Right forelimb (tissue), 1 donor: ENCODE data around the gene EBF3.

ENCODE experiments used
- DNase-seq: peaks from one replicate; pipeline ENCODE4 v3.0.0-alpha.2; 2018

Gene EBF3

DNA sequence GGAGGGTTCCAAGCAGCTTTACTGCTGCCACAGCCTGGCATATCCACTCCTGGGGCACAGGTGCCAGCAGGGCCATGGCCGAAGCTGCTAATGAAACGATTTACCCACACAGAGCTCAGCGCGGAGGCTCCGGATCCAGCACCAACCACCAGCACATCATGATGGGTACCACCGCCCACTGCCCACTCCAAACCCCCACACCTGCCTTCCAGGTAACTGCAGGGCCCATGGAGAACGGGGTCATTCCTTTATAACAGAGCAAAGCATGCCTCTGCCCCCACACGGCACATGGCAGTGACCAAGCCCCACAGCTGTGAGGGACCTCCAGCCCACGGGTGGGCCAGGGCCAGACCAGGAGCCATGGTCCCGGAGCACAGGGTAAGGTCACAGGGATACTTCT lies 53.2 kb downstream of the EBF3 start:
- DNase-seq, result no peak

DNA sequence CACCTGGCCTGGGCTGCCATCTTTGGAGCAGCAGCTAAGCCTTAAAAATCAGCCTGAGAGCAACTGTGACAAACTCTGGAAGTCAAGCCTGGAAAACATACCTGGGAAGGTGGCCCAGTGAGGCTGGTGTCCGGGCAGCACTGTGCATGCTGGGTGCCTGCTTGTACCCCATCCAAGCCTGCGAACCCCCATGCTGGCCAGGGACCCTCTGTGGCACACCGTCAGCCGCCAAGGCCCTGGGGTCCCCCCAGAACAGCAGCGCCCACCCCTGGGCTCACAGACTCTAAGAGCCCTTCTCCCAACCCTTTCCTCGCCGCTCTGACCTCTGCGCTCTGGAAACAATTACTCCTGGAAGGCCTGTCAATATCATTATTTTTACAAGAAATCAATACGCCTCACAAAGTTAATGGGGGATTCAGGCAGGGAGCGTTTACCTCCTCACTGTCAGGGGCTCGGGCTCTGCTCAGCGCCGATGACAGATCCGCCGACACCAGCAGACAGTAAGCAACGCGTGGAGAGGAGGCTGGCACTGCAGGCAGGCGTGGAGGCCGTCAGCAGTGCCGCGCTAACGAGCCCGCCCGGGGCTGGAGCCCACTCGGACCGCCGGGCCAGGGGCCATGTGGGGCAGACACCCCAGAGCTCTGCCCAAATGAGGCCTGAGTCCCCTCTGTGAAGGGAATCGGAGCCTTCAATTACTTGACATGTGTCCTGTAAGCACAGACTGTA lies 54.4 kb downstream of the EBF3 start:
- DNase-seq, result no peak

DNA sequence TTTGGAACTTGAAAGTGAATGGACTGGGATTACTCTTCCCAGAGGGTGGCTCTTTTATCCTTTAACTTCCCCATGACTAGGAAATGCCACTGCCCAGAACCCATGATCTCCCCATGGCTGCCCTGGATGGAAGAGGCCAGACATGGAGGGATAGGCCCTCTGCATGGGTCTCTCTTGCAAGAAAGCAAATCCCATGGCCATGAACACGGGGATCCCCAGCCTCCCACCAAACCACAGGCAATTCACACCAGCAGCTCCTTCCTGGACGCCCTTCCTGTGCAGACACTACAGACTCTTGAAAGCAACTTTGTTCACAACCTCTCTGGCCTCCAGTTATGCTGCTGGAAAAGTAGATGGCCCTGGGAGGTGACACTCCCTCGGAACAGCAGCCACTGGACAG lies 55.0 kb downstream of the EBF3 start:
- no peak for DNase-seq

DNA sequence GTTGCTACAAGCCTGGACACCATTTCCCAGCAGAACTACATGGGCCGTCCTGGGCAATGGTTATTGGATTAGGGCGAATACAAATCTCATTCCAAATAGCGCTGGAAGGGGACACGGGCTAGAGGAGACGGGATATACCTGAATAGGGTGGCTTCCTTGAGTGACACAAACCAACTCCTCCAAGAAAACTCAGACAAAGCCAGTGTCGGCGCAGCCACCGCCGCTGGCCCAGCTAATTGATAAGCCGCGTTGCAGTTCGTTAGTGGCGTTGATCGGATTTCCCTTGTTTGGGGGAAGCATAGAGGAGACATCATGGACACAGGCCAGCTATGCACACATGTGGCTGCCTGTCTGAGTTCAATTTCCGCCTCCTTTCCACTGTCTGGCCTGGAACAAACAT lies 55.7 kb downstream of the EBF3 start:
- no peak for DNase-seq

DNA sequence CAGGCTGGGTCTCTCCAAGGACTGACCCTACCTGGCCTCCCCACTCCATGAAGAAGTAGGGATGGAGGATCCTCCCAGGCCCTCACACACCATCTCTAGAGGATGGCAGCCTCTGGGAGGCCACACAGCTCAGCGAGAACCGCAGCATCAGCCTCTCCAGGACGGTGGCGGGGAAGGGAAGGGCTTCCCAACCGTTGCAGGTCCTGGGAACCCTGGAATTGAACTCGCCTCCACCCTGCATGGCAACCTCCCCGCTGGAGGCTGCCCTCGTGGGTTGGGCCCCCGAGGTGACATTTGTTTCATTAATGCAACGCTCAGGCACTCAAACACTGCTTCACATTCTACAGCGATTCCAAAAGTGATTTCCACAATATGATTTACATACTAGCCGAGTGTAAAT lies 58.5 kb downstream of the EBF3 start:
- DNase-seq, result no peak

DNA sequence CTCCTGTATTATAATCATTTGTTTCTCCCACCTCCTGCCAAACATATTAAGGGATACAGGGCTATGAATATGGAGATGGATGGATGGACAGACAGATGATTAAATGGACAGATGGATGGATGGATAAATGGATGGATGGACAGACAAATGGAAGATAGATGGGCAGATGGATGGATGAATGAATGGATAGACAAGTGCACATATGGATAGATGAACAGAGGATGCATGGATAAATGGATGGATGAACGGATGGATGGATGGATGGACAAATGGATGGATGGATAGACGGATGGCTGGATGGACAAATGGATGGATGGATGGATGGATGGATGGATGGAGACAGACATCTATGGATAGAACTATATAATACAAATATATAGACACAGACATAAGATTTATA lies 59.8 kb downstream of the EBF3 start:
- no peak for DNase-seq

DNA sequence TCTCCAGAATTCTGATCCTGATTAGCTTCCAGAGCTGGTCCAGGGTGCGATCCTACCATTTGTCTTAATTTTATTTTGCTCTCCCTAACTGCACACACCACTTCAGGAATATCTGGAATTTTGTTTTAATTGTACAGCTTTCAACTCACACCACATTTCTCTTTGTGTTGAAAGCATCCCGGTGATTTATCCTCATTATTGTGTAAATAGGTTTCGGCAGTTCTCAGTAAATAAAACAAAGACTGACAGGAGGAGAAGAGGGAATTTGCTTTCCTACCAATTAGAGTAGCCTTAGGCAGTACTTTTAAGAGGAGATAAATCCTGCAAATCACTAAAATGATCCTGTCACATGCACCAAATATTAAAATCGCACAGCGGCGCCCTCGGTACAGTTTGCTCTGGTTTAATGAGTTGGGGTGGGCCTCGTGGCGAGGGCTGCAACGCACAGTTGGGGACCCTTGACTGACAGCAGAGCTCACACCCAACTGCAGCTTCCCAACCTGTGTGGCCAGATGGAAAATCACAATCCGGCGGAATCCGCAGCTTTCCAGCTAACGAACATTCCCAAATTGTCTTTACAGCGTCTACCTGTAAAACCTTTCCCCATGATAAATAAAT lies 62.6 kb downstream of the EBF3 start:
- DNase-seq, result no peak

DNA sequence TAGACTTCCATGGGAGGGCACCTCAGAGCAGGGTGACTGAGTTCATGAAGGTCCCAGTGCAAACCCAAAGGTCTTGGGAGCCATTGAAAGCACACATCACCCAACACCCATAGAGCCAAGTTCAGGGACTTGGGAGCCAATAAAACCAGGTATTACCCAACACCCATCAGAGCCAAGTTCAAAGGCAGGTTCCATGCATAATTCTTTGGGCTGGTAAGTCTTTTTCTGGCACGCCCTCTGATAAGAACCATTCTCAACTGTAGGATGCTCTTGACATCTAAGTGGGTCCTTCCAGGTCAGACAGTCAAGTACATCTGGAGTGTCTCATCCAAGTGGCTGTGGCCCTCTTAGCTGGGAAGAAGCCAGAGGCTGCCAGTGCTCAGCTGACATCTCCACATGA lies 63.2 kb downstream of the EBF3 start:
- DNase-seq, result no peak

DNA sequence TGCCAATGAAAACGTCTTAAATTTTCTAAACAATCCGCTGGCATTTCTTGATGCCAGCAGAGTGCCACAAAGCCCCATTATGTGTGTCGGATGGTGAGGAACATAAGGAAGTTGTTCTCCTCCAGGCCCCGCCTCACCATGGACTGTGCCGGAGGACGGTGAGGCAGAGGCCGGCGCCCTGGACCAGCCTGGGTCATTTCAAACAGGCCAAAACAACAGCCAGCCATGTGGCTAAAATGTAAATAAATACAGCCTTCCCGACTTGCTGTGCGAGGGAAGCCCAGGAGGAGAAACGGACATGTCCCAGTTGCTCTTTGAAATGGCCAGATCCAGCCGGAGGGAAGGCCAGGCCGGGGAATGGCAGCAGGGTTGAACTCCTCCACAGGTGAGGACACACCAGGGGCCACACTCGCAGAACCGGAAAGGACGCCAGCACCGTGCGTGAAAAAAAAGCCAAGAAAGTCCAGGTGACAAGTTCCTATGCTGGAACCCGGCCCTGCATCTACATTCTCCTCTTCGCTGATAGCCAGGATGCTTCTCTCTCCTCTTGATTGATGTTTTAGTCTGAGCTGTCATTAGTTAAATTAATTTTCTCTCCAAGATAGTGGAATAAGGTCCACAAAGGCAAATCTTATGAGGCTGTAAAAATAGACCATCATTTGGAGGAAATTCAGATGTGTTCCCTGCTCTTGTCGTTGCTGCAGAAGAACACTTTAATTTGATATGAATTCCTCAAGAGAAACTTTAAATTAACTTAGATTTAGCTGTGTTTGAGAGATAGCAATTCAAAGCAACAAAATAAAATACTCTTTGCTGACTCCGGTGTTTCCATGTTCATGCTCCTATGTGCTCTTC lies 64.6 kb downstream of the EBF3 start:
- DNase-seq, result no peak

DNA sequence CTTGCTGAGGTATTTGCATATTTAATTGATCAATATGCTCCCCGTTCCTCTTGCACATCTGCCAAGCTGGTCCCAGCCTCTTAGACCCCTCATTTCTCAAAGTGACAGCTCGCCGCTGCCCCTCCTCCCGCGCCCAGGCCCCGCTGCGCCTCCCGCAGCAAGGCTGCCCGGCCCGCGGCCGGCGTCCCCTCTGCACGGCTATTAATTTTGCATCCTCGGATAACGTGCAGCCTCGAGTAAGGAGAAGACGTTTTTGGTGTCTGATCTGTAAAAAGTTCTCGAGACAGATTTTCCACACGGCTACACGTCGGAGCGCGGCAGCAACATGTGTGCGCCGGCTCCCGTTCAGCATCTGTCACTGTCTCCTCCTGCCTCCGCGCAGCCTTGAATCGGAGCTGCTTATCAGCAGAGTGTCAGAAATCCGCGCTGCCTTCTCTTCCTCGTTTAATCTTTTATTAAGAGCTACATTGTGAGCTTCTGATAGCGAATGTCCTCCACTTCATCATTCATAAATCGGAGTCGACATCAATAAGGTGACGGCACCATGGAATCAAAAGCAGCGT lies 65.3 kb downstream of the EBF3 start:
- no peak for DNase-seq

DNA sequence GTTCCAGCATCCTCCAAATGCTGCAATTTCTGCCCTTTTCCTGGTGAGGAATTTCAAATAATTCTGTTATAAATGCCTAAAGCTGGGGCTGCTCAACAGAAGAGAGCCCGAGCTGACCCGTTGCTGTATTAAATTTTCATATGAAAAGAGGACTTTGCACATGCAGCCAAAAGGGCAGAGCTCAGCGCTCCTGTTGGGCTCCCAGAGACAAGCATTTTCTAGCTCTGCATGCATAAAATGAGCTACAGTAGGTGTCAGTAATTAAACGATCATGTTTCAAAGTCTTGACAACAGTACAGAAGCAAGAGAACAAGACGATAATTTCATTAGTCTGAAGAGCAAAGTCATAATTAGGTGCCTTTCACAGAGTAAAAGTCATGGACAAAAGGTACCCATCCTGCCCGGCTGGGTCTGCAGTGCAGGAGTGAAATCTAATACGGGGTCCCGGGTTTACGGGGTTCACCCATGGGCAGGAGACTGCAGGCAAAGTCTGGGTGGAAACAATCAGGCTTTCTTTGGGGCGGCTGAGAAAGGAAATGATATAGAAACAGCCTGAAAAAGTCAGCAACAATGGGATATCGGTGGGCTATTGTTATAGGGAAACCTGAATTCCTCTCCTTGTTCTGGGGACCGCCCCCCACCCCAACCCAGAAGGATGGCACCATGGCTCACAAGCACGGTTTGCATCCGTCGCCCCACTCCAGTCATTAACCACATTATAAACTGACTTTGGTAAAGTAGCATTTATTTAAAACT lies 66.0 kb downstream of the EBF3 start:
- no peak for DNase-seq

DNA sequence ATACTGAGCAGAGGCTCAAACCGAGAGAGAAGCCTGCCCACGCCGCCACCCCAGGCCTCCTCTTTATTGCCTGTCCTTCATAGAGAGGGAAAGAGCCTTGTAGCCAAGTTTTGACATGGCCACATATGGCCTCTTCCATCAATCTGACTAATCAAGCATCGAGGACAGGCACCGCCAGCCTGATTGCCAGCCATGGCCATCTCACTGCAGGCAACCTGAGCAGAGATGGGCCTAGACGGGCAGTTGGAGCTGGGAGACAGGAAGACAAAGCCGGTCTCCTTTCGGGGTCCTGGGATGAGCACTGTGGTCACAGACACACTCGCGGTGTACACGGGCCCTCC lies 67.2 kb downstream of the EBF3 start:
- no peak for DNase-seq

DNA sequence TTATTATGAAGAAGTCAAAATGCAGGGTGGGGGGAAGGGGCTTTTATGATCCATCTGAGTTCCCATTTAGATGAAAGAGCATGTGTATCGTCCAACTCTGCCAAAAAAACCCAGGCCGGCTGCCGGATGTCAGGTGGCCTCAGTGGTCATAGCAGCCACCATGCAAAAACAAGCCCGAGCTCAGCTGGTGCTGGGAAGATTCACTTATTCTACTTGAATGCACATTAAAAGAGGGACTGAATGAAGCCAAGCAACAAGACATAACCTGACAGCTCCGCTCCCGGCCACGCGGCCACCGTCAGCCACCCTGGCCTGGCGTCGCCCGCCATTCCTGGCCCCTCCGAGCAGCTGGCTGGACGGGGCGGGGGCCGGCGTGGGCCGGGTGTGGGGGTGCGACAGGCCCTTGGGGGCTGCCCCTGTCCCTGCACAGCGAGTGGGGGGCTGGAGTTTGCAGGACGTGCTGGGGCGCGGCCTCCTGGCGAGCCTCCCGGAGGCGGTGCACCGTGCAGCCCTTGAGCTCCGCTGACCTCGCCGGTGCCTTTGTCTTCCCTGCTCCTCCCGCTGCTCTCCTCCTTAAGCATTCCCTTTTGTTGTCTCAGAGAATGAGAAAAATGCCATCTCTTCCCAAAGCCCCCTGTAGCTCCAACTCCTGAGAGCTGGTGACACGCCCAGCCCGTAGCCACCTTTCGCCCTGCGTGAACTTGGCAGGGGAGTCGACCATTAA lies 67.8 kb downstream of the EBF3 start:
- DNase-seq, result no peak

DNA sequence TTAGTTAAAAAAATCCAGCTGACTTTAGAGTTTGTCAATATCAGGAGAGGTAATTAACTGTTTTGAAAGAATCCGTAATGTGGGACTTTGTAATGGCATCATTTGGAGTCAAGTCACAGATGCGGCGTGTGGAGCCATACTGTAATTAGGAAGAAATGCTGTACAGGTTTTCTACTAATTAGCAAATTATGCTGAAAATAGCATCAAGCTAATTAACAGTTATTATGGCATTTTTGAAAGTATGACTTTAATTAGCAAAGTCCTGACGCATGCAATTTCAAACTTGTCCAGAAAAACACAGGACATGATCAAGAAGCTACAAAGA lies 68.3 kb downstream of the EBF3 start:
- no peak for DNase-seq

DNA sequence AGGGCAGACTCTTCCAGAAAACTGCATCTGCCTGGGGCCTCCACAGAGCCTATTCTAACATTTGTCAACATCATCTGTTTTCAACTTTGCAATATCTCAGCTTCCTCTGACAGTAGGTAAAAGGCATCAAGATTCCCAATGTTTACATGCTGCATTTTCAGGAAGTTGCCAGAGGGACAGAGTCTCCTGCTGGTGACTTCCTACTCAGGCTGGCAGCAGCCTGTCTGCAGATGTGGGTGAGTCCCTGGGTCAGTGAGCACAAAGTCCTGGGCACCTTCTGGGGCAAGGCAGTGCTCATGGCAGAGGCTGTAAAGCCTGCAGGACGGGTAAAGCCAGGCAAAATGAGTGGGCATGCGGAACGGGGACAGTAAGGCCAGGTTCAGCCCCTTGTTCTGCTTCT lies 69.4 kb downstream of the EBF3 start:
- DNase-seq, result no peak

DNA sequence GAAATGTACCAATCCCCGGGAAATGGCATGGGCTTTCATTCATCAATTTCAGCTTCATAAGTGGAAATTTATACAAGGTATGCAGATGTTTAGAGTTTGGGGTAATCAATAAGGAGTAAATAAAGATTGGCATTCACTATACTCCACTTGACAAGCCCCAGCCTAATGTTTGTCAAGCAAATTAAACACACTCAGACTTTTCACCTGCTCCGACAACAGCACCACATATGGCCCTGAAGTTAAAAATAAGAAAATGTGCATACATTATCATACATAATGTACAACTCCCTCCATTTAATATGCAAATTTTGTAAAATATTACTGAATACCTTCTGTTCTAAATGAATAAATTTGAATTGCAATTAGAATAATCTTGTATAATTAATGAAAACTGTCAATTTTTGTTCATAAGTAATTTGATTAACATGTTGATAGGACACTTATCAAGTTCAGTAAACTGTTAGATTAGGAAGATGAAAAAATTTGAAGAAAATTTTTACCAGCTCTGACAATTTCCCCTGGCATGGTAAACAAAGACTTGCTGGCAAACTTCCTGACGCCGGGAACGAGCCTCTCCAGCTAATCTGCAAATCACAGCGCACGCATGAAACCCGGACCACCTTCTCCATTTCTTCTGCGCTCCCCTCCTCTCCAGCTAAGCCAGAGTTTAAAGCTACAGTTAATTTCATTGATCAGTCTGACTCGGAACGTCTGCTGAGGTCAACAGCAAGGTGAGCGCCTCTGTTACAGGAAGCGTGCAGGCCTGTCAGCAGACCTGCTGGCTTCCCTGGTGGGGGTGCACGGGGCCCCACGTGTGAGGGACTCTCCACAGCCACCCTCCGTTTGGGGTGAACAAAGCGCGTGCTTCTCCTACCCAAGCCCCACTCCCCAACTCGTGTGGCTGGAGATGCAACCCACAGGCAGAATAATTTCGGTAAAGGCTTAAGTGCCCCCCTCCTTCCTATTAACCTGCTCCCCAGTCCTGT lies 70.7 kb downstream of the EBF3 start:
- DNase-seq, result no peak

DNA sequence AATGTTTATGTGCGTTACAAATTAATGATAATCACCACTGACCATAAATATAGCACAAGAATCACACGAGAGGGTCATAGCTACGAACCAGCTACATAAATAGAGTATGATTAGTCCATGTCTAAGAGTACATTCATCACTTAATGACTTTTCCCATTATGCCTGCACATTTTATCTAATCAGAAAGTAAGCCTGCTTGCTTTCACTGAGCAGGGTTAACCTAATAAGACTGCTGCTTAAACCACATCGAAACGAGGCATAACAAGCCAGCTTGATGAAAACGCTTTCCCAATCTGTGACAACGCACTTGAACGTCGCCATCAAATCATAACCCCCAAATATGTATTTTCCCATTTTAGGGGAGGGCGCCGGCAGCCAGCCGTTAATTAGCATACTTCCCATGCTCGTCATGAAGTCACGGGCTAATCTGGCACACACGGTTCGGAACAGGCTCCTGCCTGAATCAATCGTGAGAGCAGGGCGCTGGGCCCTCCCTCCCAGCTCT lies 71.5 kb downstream of the EBF3 start:
- no peak for DNase-seq

DNA sequence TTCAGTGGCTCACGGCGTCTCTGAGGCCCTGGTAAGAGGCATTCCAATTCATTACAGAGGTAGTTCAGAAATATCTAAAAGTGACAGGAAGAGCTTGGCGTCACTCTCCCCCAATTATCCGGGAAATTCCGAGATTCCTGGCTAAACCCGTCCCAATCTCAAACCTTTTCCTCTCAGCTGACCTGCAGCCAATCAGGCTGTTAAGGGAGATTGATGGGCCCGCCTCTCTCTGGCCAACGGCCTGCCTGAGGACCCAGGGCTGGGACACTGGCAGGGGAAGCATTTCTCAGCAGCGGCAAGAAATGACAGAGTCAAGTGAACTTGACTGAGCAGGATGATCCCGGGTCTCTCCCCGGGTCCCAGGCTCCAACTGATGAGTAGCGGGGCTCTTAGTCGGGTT lies 72.3 kb downstream of the EBF3 start:
- DNase-seq, result no peak

DNA sequence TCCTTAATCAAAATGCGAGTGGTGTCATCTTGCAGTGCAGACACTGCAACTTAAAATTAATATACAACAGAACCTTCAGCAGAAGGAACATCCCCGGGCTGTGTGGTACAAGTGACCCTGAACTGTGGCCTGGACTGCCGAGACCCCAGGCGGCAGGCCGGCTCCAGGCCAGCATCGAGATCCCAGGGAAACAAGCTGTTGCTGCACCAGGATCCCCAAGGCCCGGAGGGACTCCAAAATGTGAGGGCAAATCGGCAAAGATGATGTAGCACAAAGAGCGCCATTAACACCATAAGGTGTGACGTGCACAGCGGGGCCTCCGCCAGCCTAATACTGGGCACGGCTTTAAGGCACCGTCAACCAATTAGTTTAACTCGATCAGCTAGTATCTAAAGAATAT lies 73.9 kb downstream of the EBF3 start:
- DNase-seq, result no peak

DNA sequence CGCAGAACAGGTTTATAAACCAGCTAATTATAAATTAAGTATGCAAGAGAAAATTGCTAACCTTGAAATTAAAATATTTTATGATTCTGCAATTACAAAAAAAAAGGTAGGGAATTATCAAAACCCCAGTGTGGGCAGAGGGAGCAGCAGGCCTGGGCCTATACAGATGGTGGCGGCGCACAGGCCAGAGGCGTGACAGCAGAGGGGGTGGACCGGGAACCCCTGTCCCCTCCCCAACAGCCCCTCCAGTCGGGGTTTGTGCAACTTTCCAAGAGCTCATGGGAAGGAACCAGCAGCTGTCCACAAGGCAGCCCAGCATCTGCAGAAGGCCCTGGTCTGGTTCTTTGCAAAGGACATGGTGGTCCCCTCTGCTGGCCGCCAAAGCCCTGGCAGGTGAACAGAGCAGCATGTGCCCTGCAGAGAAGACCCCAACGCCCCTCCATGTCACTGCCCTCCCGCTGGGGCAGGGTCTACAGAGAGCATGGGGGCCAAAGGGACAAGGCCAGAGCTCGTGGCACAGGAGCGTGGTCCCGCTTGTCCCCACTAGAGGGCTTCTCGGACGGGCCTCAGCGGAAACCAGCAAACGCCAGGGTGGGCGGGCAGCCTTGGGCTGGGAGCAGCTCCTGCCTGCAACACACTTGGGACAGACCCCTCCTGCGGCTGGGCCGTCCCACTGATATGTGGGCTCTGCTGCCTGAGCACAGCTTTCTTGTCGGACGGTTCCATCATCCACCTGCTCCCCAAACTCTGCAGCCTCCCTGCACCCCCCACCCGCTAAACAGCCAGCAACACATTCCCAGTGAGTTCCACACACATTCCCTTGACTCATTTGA lies 75.1 kb downstream of the EBF3 start:
- DNase-seq, result peak; percentile 73
